Mucosa of rectum (tissue), 2 donors: Measurements from ENCODE around the gene RASSF8.

Experiments
- H3K27ac ChIP-seq, 2 donors: one replicate each; pipeline ENCODE4 v1.7.0; 2013; ENCODE audit warnings: inconsistent platforms in 2 of 2, low read depth in 2 of 2, low read length in 2 of 2
- H3K27me3 ChIP-seq, 2 donors: one replicate each; pipeline ENCODE4 v1.7.0; 2013; ENCODE audit warnings: low read length in 2 of 2; ENCODE audit not compliant: control insufficient read depth in 2 of 2, insufficient read depth in 2 of 2
- H3K36me3 ChIP-seq, 2 donors: one replicate each; pipeline ENCODE4 v1.7.0; 2013; ENCODE audit warnings: low read length in 2 of 2; ENCODE audit not compliant: control insufficient read depth in 2 of 2, insufficient read depth in 2 of 2
- H3K4me1 ChIP-seq, 2 donors: one replicate each; pipeline ENCODE4 v1.7.0; 2013; ENCODE audit warnings: low read length in 2 of 2, mild to moderate bottlenecking in 1 of 2; ENCODE audit not compliant: control insufficient read depth in 2 of 2, insufficient read depth in 2 of 2
- H3K4me3 ChIP-seq, 2 donors: one replicate each; pipeline ENCODE4 v1.7.0; 2013; ENCODE audit warnings: low read length in 2 of 2
- H3K9ac ChIP-seq, 2 donors: one replicate each; pipeline ENCODE4 v1.7.0; 2013; ENCODE audit warnings: low read length in 2 of 2, low read depth in 1 of 2, mild to moderate bottlenecking in 1 of 2
- H3K9me3 ChIP-seq, 2 donors: one replicate each; pipeline ENCODE4 v1.7.0; 2013; ENCODE audit warnings: low read length in 2 of 2; ENCODE audit not compliant: control insufficient read depth in 2 of 2
- donor health status: healthy.
- donor health status: Normal muscosa, but diverticular disease.

The RASSF8 gene

GRCh38 chr12:26128168-26128567, 169.7 kb downstream of the RASSF8 start:
- Histone ChIP-seq H3K9me3 (no peaks in the 10 kb centered on the region), H3K36me3 (no peaks in the 10 kb centered on the region), H3K4me1 (peaks cover 13 to 18% of the 10 kb centered on the region in 2 donors), H3K9ac (no peak overlapping the region), H3K27me3 (peaks cover 0 to 3% of the 10 kb centered on the region in 2 donors), H3K4me3 (no peak overlapping the region), H3K27ac (no peak overlapping the region)
